Stimulated activated CD8-positive, alpha-beta memory T cell treated with anti-CD3 and anti-CD28 coated beads, Interleukin-2, amount 100 ng/mL, for 1 hour (primary cell): ENCODE results near the gene ZNF664.

ENCODE experiments used
- DNase-seq, 2 donors: peaks; one replicate each; pipeline ENCODE4 v3.0.0-alpha.2; 2020; ENCODE audit warnings: low read depth in 2 of 2

The ZNF664 gene

DNA sequence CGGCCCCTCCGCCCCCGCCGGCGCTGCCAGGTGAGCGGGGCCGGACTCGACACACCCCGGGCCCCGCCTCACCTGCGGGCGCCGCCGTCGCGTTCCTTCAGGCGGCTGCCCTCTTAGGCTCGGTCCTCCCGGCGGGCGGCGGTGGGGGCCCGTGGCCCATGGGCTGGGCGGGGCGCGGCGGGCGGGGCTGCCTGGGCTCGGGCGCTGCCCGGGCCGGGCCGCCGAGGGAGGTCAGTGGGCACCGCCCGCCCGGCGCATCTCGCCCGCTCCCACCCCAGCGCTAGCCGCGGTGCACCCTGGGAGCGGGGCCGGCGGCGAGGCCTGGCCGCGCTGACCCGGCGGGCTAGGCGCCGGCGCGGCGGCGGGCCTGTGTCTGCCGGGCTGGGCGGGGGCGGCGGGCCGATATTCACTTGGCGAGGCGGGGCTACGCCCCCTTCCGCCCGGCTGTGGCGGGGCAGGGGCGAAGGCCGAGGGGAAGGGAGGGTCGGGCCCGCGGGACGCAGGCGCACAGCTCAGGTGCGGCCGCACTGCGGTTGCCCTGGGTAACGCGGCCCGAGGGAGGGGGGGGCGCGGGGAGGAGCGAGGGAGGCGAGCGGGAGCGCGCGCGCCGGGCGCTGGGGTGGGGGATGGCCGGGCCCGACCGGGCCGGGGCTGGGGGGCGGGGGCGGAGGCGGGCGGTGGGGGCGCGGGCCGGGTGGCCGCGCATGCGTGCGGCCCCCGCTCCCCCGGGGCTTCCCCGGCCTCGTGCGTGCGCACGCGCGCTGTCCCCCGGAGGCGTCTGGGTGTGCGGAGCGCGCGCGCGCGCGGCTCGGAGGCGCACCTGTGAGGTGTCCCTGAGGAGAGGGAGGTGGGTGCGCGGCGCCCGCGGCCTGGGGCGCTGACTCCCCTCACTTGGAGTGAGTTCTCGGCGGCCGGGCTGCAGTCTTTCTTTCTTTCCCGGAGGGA, at the start of gene ZNF664, which contains the start of gene CCDC92:
ZNF664 (plus strand) TSS at position 759 of the 945 bp plus-strand sequence. CDS start 38,930 bp downstream, outside the sequence.
CCDC92 (minus strand) TSS at position 375 of the 945 bp plus-strand sequence. CDS start 28,526 bp downstream, outside the sequence.
- DNase-seq = peak; percentile 91 to 93

GRCh38 chr12:123923927-123924326, 49.1 kb upstream of the ZNF664 start:
- no peak for DNase-seq

GRCh38 chr12:123924539-123924938, 48.5 kb upstream of the ZNF664 start:
- no peak for DNase-seq

GRCh38 chr12:123928274-123928865, 44.6 kb upstream of the ZNF664 start:
- DNase-seq = no peak

GRCh38 chr12:123928897-123929296, 44.1 kb upstream of the ZNF664 start:
- no peak for DNase-seq

DNA sequence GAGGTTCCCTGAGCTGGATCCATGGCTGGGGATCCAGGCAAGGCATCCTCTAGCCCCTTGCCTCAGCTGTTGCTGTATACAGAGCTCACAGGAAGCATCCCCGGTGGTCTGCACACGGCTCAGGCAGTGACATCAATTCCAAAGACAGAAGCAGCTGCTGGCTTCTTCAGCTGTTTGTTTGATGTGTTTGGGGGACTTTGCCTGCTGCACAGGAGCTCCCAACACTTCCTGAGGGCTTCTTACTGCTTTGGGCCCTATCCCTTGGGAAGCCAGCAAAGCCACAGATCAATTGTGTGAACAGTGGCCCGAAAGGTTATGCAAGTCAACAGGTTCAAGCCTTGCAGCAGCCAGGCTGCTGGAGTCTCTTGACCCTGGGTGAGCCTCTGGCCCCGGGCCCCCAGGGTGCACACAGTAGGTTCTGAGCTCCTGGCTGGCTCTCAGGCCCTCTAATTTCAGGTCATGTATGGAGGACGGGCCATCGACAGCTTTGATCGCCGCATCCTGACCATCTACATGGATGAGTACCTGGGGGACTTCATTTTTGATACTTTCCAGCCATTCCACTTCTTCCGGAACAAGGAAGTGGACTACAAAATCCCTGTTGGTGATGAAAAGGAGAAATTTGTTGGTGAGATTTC, 43.0 kb upstream of the ZNF664 start:
- no peak for DNase-seq

GRCh38 chr12:123931686-123932321, 41.2 kb upstream of the ZNF664 start:
- DNase-seq = no peak

DNA sequence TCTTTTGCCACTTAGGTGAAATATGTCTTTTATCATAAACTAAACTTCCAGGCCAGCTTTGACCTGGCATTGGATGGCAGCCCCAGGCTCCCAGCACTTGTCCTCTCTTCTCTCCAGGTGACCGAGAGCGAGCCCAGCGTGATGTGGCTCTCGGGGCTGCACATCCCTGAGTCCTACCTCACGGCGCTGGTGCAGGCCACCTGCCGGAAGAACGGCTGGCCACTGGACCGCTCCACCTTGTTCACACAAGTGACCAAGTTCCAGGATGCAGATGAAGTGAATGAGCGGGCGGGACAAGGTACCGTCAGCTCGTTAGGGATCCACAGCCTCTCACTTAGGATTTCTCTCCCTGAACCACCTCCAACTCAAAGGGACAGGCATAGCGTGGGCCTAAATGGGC, 39.8 kb upstream of the ZNF664 start:
- DNase-seq = no peak

DNA sequence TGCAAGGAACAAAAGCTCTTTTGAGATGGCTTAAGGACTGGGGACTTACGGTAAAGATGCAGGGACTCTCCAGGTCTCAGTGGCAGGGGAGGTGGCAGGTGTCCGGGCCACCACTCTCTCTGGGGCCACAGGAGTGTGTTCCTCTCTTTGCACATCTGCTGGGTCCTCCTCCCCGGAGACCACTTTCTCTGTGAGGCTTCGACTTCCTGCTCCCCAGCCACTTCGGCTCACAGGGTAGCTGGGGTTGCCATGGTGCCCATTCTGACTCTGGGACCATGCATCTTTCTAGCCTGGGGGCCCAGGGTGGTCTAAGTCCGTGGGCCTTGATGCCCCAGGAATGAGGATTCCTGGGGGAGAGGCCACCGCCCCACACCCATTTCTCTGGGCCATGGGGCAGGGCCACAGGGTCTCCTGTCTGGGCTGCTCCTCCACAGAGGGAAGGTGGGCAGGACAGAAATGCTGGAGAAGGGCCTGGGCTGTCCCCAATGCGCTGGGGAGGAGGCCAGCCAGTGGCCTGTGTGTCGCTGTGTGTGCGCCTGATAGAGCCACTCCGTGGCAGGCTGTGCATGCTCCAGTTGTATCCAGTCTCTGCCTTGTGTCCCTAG, 38.9 kb upstream of the ZNF664 start:
- DNase-seq = no peak

- DNase-seq = no peak
Measured at GRCh38 chr12:123934829-123935228, 38.2 kb upstream of the ZNF664 start.

GRCh38 chr12:123935956-123936355, 37.1 kb upstream of the ZNF664 start:
- no peak for DNase-seq

DNA sequence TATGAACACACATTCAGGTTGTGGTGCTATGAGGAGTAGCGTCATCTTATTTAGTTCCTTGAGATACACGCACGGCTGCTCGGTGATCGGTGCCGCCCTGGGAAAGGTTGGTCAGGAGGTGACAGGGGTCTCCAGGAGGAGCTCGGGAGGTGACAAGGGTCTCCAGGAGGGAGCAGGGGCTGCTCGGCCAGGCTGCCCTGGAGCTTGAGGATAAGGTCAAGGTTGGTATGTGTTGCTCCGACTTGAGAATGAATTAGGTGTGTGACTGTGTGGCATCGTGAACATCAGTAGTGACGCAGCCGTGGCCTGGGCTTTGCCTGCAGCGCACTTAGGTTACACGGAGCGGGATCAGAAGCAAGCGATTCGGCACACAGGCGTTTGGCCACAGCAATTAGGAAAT, 36.5 kb upstream of the ZNF664 start:
- DNase-seq = no peak

GRCh38 chr12:123936956-123937706, 35.9 kb upstream of the ZNF664 start:
- no peak for DNase-seq

GRCh38 chr12:123937707-123938591, 35.1 kb upstream of the ZNF664 start:
- DNase-seq = peak in 1 of 2 donors; percentile 15

DNA sequence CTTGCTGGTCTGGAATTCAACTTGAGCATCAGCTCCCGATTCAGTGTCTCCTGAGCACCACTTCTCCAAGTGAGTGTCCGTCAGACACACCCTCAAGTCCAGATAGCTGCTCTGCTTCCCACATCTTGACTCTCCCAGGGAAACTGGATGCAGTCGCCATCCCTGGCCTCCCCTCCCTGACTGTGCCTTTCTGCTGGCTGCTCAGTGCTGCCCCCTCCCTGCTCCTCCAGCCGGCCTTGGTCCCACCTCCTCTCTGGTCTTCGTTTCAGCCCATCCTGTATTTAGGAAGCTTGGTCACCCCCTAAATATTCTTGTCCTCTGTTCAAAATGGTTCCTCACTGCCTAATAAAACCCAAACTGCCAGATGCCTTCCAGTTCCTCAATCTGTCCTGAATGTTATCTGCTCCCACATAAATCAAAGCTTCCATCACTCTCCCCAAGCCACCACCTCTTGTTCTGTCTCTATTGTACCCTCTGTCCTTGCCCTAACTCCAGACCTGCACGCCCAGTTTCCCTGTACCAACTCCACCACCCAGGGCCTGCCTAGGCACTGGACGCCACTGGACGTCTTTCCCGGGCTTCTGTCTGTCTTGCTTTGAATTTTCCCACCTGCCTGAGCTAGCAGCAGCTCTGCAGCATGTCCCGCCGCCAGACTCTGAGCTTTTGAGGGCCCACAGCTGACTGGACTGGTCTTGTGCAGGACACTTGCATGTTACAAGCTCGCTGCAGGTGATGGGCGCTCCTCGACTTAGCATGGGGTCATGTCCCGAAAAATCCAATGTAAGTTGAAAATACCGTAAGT, 34.1 kb upstream of the ZNF664 start:
- no peak for DNase-seq

DNA sequence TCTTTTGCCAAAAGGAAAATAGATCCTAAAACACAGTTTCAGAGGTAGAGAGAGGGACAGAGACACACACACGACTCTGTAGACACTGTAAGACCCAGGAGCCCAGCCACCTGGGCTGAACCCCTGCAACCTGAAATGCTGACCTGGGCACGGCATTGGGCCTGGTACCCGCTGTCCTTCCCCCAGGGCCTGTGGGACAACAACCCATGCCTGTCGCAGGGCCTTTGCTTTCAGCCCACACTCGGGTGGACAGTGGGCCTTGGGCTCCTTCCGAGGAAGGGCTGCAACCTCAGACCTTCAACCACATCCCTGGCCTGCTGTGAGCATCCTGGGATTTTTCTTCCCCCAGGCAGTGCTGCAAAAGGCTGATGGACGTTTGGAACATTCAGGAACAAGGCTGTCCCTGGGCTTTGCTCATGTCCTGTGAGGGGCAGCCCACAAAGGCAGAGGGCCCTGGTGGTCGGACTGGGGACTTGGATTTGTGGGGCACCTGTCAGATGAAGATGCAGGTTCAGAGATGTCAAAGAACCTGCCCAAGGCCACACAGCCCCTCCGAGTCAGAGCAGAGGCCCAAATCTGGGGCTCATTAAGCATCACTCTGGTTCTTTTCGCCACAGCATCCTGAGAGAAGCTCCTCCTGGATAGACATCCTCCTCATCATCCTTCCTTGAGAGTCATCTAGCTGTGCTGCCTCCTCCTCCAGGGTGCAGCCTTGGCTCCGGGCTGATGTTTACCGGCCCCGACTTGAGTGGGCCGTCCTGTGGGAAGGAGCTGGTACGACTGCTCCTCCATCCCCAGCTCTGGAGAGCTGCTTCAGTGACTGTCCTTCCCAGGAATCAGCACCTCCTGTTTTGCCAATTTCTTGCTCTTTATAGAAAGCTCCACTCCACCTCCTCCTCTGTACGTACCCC, 33.0 kb upstream of the ZNF664 start:
- DNase-seq = no peak

DNA sequence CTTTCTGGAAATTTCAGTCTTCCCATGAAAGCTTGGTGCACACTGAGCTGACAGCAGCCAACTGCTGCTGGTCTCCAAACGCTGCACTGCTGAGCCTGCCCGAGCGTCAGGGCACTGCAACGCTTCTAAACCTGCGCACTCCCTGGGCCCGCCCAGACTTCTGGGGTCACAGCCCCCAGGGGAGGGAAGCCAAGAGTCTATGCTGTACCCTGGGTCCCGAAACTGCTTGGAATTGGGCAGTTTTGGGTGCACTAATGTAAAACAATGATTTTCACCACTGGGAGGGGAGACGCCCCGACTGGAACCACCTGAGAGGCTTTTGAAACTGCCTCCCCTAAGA, 32.4 kb upstream of the ZNF664 start:
- DNase-seq = no peak

DNA sequence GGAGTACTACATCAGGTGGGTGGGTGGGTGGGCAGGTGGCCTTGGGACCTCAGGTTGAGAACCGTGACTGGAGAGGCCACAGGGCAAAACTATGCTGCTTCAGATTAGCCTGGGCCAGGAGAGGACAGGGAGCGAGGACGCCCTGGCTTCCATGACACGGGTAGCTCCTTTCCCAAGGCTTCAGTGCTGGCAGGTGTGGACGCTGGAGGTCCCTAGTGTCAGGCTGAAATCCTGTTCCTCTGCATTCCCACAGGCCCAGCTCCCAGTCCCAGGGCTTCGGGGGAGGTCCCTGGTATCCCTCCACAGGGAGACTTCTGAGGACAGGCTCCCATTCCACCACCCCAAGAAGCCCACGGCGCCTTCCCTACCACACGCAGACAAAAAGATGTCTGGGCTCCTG, 32.0 kb upstream of the ZNF664 start:
- no peak for DNase-seq
